K562 (cell line): ENCODE measurements around the gene NTM. TPM values are rescaled to one million over a fixed set of nuclear protein-coding genes. Genes with fewer than 3 reads are reported as not detected.

Experiments used
- ATAC-seq: fragments of 200-7000 bp; cut with Tn5 transposase; 3 replicates; pipeline ENCODE4 v1.9.1; 2020; ENCODE audit warnings: moderate library complexity
- BruUV-seq: library from RNA; stranded (reverse); fragments of 400-500 nt; replicated peaks from 2 replicates; lab custom pipeline; 2021; lab: Mats Ljungman, UMichigan
- CTCF ChIA-PET: fragments of 300-600 bp; formaldehyde crosslinking; extraction: SDS; loops from one replicate; lab custom pipeline; 2021; ENCODE audit warnings: low intra/inter-chr PET ratio; lab: Yijun Ruan, JAX
- POLR2A ChIA-PET: fragments of 300-600, 350-650 bp; sonication (Branson Sonifier 250); formaldehyde crosslinking; extraction: SDS; loops from one replicate; lab custom pipeline; 2021; ENCODE audit warnings: antibody characterized with exemption, inconsistent platforms; lab: Yijun Ruan, JAX
- DNase-seq, 4 experiments: peaks; one replicate each; pipeline versions ENCODE4 v3.0.0 to v3.0.0-alpha.2; 2011 to 2018; ENCODE audit warnings: low spot score in 3 of 4, mixed read lengths in 3 of 4; ENCODE audit errors: extremely low read depth in 1 of 4
- FAIRE-seq: peaks from 2 replicates; lab custom pipeline; 2011; peaks lifted over from hg19 to GRCh38; lab: Jason Lieb, UNC
- H2AFZ ChIP-seq: 2 replicates; pipeline ENCODE4 v1.6.0; 2011; ENCODE audit warnings: low read depth, low read length, control low read depth, inconsistent platforms
- H3K27ac ChIP-seq: fragments of 200-600 bp; 3 replicates; pipeline ENCODE4 v1.8.0; 2011; ENCODE audit warnings: low read depth, mild to moderate bottlenecking, control low read depth, inconsistent platforms, low read length, moderate library complexity, mixed read lengths; ENCODE audit errors: extremely low read depth
- H3K27me3 ChIP-seq, 2 experiments: fragments of 300-600 bp in 1 of 2; 2 replicates in 1 of 2; 3 replicates in 1 of 2; pipeline versions ENCODE4 v1.6.0 to v1.8.0; 2011; ENCODE audit warnings: inconsistent platforms in 2 of 2, low read length in 2 of 2, mild to moderate bottlenecking in 1 of 2, mixed read lengths in 1 of 2, moderate library complexity in 1 of 2; ENCODE audit not compliant: control insufficient read depth in 2 of 2, insufficient read depth in 2 of 2
- H3K36me3 ChIP-seq: fragments of 300-600 bp; 3 replicates; pipeline ENCODE4 v1.8.0; 2011; ENCODE audit warnings: mild to moderate bottlenecking, low read length, inconsistent platforms; ENCODE audit not compliant: control insufficient read depth, insufficient read depth
- H3K4me1 ChIP-seq, 2 experiments: fragments of 200-600 bp in 1 of 2; replicated peaks in 1 of 2; 2 replicates in 1 of 2; 3 replicates in 1 of 2; pipeline versions ENCODE4 v1.5.1 to v1.8.0; 2011; ENCODE audit warnings: inconsistent platforms in 2 of 2, low read length in 2 of 2, mild to moderate bottlenecking in 1 of 2, mixed read lengths in 1 of 2, moderate library complexity in 1 of 2; ENCODE audit not compliant: control insufficient read depth in 2 of 2, insufficient read depth in 2 of 2
- H3K4me2 ChIP-seq: 2 replicates; pipeline ENCODE4 v1.6.1; 2011; ENCODE audit warnings: low read length, control low read depth, inconsistent platforms, mixed read lengths; ENCODE audit not compliant: insufficient read depth
- H3K4me3 ChIP-seq: fragments of 200-600 bp; sonication (generic), shearing (Covaris generic); 2 replicates; pipeline ENCODE4 v1.5.1; 2016; ENCODE audit warnings: control low read depth, inconsistent platforms
- H3K79me2 ChIP-seq: fragments of 200-600 bp; 3 replicates; pipeline ENCODE4 v1.8.0; 2011; ENCODE audit warnings: low read length, inconsistent platforms; ENCODE audit not compliant: control insufficient read depth, insufficient read depth
- H3K9ac ChIP-seq, 2 experiments: 2 replicates each; pipeline versions ENCODE4 v1.6.0 to v1.6.1; 2011; ENCODE audit warnings: low read depth in 2 of 2, low read length in 2 of 2, control low read depth in 1 of 2, inconsistent platforms in 1 of 2, mild to moderate bottlenecking in 1 of 2, mixed read lengths in 1 of 2; ENCODE audit not compliant: insufficient read depth in 1 of 2
- H3K9me1 ChIP-seq: one replicate; pipeline ENCODE4 v1.6.0; 2011; ENCODE audit warnings: inconsistent platforms, mild to moderate bottlenecking, low read length, moderate library complexity; ENCODE audit not compliant: control insufficient read depth, insufficient read depth
- H3K9me3 ChIP-seq: replicated peaks from 2 replicates; pipeline ENCODE4 v1.5.1; 2011; ENCODE audit warnings: low read depth, low read length, inconsistent platforms; ENCODE audit not compliant: control insufficient read depth, insufficient read depth
- H4K20me1 ChIP-seq: replicated peaks from 2 replicates; pipeline ENCODE4 v1.6.1; 2011; ENCODE audit warnings: low read length, inconsistent platforms, mixed read lengths; ENCODE audit not compliant: control insufficient read depth, insufficient read depth
- HDAC2 ChIP-seq: fragments of 450-650 bp; IDR thresholded peaks from 2 replicates; pipeline ENCODE4 v1.6.1; 2016; ENCODE audit warnings: mild to moderate bottlenecking
- HMGN3 ChIP-seq: IDR thresholded peaks from 2 replicates; pipeline ENCODE4 v1.6.1; 2011; ENCODE audit warnings: borderline replicate concordance, low read depth, mild to moderate bottlenecking, mixed read lengths, low read length; ENCODE audit not compliant: insufficient read length; ENCODE audit errors: extremely low read depth
- HNRNPK ChIP-seq: fragments of 200-400 bp; formaldehyde crosslinking; IDR thresholded peaks from one replicate; pipeline ENCODE4 v1.6.1; 2018; ENCODE audit warnings: mild to moderate bottlenecking, low read depth, low read length; ENCODE audit not compliant: poor library complexity, severe bottlenecking
- JUNB ChIP-seq: fragments of 450-650 bp; formaldehyde crosslinking; conservative IDR thresholded peaks from 2 replicates; pipeline ENCODE4 v1.4.0; 2020; ENCODE audit warnings: mild to moderate bottlenecking
- SAFB ChIP-seq: fragments of 200-400 bp; formaldehyde crosslinking; IDR thresholded peaks from 2 replicates; pipeline ENCODE4 v1.6.1; 2017; ENCODE audit warnings: low read depth, low read length, borderline replicate concordance
- WGBS: fragments of 100-300 bp; shearing (Covaris generic); methylation state at CpG from one replicate; pipeline ENCODE4 v1.1.6; 2016; ENCODE audit warnings: low coverage, mixed read lengths; ENCODE audit not compliant: insufficient coverage; ENCODE audit errors: missing lambda C conversion rate; 5-methylcytosine and 5-hydroxymethylcytosine counted together
- in situ Hi-C: fragments of 300-500 bp; cut with MboI; formaldehyde crosslinking; loops from 4 replicates; pipeline ENCODE4 v1.15.0; 2018; ENCODE audit warnings: inconsistent platforms, mixed read lengths
- intact Hi-C: fragments of 100-400 bp; cut with micrococcal nuclease; formaldehyde crosslinking; loops from 2 replicates; pipeline ENCODE4 v1.14.2; 2022
- polyA plus RNA-seq, 8 experiments: library from polyadenylated mRNA; depleted of rRNA in 4 of 8; stranded (reverse) in 5 of 8; unstranded in 3 of 8; fragments of >200 nt; fragmentation: Nextera tagmentation in 2 of 8; fragmentation: Illumina TruSeq in 1 of 8; extraction: Ambion mirVana in 2 of 8; extraction: Trizol in 1 of 8; gene quantifications; 2 replicates each; pipeline versions ENCODE4 v1.2.1 to v1.2.3, GENCODE V29; 2011 to 2014; ENCODE audit warnings: inconsistent platforms in 1 of 8, missing spikeins in 1 of 8
- total RNA-seq, 7 experiments: library from RNA; depleted of rRNA in 6 of 7; stranded (reverse); fragments of >200 nt in 6 of 7; fragmentation: Illumina TruSeq in 2 of 7; extraction: Trizol in 2 of 7; gene quantifications; 2 replicates each; pipeline versions ENCODE4 v1.2.1 to v1.2.3, GENCODE V29; 2011 to 2021; ENCODE audit warnings: low replicate concordance in 1 of 7
- TF ChIP-seq, protein P1 (sequence below), 2 experiments: fragments of 250-450 bp in 1 of 2; fragments of 450-650 bp in 1 of 2; sonication (Bioruptor Pico) in 1 of 2; IDR thresholded peaks; 2 replicates each; pipeline versions ENCODE4 v1.6.1 to v1.8.0; 2016 to 2021; ENCODE audit warnings: mild to moderate bottlenecking in 2 of 2, moderate library complexity in 2 of 2, missing compliant biosample characterization in 1 of 2, missing genetic modification characterization in 1 of 2

NTM gene
- total and polyA plus RNA-seq, 9 of the 15 experiments (the other 6 are each of a cell fraction or from before 2014, with no cell fraction given), result not detected

DNA sequence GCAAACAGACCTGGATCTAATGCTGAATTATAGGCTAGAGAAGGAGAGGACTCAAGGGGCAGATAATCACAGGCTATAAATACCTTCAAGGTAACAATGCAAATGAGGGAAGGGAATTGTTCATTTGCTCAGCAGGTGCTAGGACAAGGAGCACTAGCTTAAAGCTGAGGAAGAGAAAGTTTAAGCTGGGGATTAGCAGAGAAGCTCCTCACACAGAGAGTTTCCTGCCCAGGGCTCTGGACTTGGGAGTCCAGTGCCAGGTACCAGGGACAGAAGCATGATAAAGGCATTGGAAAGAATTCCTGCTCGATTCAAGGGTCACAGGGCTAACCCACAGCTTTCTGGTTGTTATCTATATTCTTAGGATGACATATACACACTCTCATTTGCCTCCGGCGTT, 509.9 kb downstream of the NTM start:
- no TSS peak for BruUV-seq
- Histone ChIP-seq H3K36me3 (no peaks in the 10 kb centered on the region), H3K79me2 (no peaks in the 10 kb centered on the region), H3K27me3 (no peaks in the 10 kb centered on the region), H3K4me1 (no peaks in the 10 kb centered on the region), H3K4me2 (no peak overlapping the region), H4K20me1 (no peaks in the 10 kb centered on the region), H3K9me1 (no peaks in the 10 kb centered on the region), H3K9ac (no peak overlapping the region), H2AFZ (no peak overlapping the region), H3K27ac (no peak overlapping the region), H3K9me3 (no peaks in the 10 kb centered on the region), H3K4me3 (no peak overlapping the region)
- CTCF ChIA-PET, result no interaction called here
- intact Hi-C loops, result no loop called here
- FAIRE-seq (no peak), DNase-seq (no peak), ATAC-seq (no peak)
- in situ Hi-C loops, result no loop called here
- WGBS, result 0% methylated on average over 3 of the region's 3 CpGs
- TF ChIP-seq HMGN3 (no peak), SAFB (no peak), HDAC2 (no peak)
- POLR2A ChIA-PET, result no interaction called here

DNA sequence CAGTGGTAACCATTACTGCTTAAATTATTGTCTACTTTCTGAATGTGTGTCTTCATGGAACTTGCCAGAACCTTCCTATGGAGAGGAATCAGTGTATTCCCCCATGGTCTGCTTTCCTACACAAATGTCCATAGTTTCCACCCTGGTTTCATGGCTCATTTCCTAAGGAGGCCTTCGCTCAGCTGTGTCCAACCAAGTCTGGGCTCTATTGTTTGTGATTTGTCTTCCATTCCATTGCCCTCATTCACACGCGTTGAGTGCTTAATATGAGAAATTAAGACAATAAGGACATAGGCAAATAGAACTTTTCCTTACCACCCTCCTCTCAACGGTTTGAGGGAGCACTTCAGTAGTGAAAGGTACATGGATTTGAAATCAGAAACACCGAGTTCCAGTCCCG, 510.6 kb downstream of the NTM start:
- Histone ChIP-seq H4K20me1 (no peaks in the 10 kb centered on the region), H3K9me1 (no peaks in the 10 kb centered on the region), H3K27me3 (no peaks in the 10 kb centered on the region), H2AFZ (no peak overlapping the region), H3K4me1 (no peaks in the 10 kb centered on the region), H3K9ac (no peak overlapping the region), H3K36me3 (no peaks in the 10 kb centered on the region), H3K4me2 (no peak overlapping the region), H3K27ac (no peak overlapping the region), H3K4me3 (no peak overlapping the region), H3K79me2 (no peaks in the 10 kb centered on the region), H3K9me3 (no peaks in the 10 kb centered on the region)
- CTCF ChIA-PET, result no interaction called here
- no peak for FAIRE-seq
- no peak for ATAC-seq
- POLR2A ChIA-PET, result no interaction called here
- intact Hi-C loops, result no loop called here
- DNase-seq, result no peak
- TF ChIP-seq JUNB (CRISPR knock-in tag), result no peak
- no peak for TF ChIP-seq HNRNPK
- TF ChIP-seq, protein P1, sequence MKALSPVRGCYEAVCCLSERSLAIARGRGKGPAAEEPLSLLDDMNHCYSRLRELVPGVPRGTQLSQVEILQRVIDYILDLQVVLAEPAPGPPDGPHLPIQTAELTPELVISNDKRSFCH (CRISPR knock-in tag; IDR thresholded peaks at IDR 0.05), result no peak
- TF ChIP-seq, protein P1 (tag; IDR thresholded peaks at IDR 0.05), result no peak
- BruUV-seq, result no TSS peak
- under 1% methylated on average over 6 of the region's 6 CpGs for WGBS
- in situ Hi-C loops, result no loop called here
